H1 (cell line): ENCODE data around the gene RBM15. TPM values are rescaled to one million over a fixed set of nuclear protein-coding genes. Genes with fewer than 3 reads are reported as not detected.

Source experiments
- CTCF ChIA-PET: fragments of 300-600 bp; sonication (Branson Sonifier 250); formaldehyde crosslinking; loops from one replicate; lab custom pipeline; 2021; ENCODE audit not compliant: partially characterized antibody; lab: Charles Lee
- POLR2A ChIA-PET: fragments of 300-600 bp; sonication (Branson Sonifier 250); formaldehyde crosslinking; loops from one replicate; lab custom pipeline; 2021; ENCODE audit warnings: inconsistent platforms; ENCODE audit not compliant: partially characterized antibody; lab: Charles Lee
- DNase-seq, 2 experiments: peaks; one replicate each; pipeline versions ENCODE4 v3.0.0 to v3.0.0-alpha.2; 2010 to 2022; ENCODE audit warnings: low spot score in 2 of 2, low read depth in 1 of 2, mixed read lengths in 1 of 2
- FAIRE-seq: peaks from 2 replicates; lab custom pipeline; 2011; peaks lifted over from hg19 to GRCh38; lab: Jason Lieb, UNC
- H2AFZ ChIP-seq: 2 replicates; pipeline ENCODE4 v1.8.1; 2012; ENCODE audit warnings: low read length, inconsistent platforms
- H2AK5ac ChIP-seq: 2 replicates; pipeline ENCODE4 v1.6.1; 2013; ENCODE audit warnings: low read depth, low read length
- H2BK120ac ChIP-seq: replicated peaks from 2 replicates; pipeline ENCODE3; 2013; ENCODE audit warnings: low read depth, low read length, inconsistent platforms
- H2BK12ac ChIP-seq: 2 replicates; pipeline ENCODE4 v1.6.1; 2013; ENCODE audit warnings: low read depth, low read length
- H2BK15ac ChIP-seq: 2 replicates; pipeline ENCODE4 v1.6.1; 2013; ENCODE audit warnings: low read length
- H2BK20ac ChIP-seq: 2 replicates; pipeline ENCODE4 v1.6.1; 2013; ENCODE audit warnings: low read length
- H2BK5ac ChIP-seq: 2 replicates; pipeline ENCODE4 v1.6.1; 2013; ENCODE audit warnings: low read depth, low read length
- H3K14ac ChIP-seq: 2 replicates; pipeline ENCODE4 v1.6.1; 2013; ENCODE audit warnings: inconsistent platforms; ENCODE audit not compliant: insufficient read length
- H3K18ac ChIP-seq: 2 replicates; pipeline ENCODE4 v1.6.1; 2013; ENCODE audit warnings: low read length; ENCODE audit errors: extremely low read depth
- H3K23ac ChIP-seq: 2 replicates; pipeline ENCODE4 v1.6.1; 2013; ENCODE audit warnings: inconsistent platforms; ENCODE audit not compliant: insufficient read length
- H3K23me2 ChIP-seq: 2 replicates; pipeline ENCODE4 v1.6.1; 2013; ENCODE audit warnings: low read depth, low read length
- H3K27ac ChIP-seq: 2 replicates; pipeline ENCODE4 v1.6.1; 2011; ENCODE audit warnings: low read depth, low read length, inconsistent platforms
- H3K27me3 ChIP-seq, 4 experiments: replicated peaks in 1 of 4; 1 replicate in 1 of 4; 2 replicates in 3 of 4; pipeline versions ENCODE4 v1.6.1 to v1.8.1; 2011 to 2013; ENCODE audit warnings: low read length in 3 of 4, mild to moderate bottlenecking in 3 of 4, inconsistent platforms in 2 of 4, mixed read lengths in 2 of 4, moderate library complexity in 1 of 4; ENCODE audit not compliant: control insufficient read depth in 3 of 4, insufficient read depth in 3 of 4; ENCODE audit errors: extremely low read depth in 1 of 4
- H3K36me3 ChIP-seq, 4 experiments: 2 replicates each; pipeline versions ENCODE4 v1.6.1 to v1.8.1; 2011 to 2013; ENCODE audit warnings: mild to moderate bottlenecking in 4 of 4, low read length in 3 of 4, moderate library complexity in 2 of 4, control low read depth in 1 of 4, inconsistent platforms in 1 of 4; ENCODE audit not compliant: insufficient read depth in 4 of 4, control insufficient read depth in 2 of 4
- H3K4ac ChIP-seq: replicated peaks from 2 replicates; pipeline ENCODE3; 2013; ENCODE audit warnings: low read length, low read depth, mixed read lengths, inconsistent platforms; ENCODE audit not compliant: insufficient read length
- H3K4me1 ChIP-seq, 4 experiments: replicated peaks in 1 of 4; 1 replicate in 1 of 4; 2 replicates in 3 of 4; pipeline versions ENCODE4 v1.6.1 to v1.8.1; 2011 to 2013; ENCODE audit warnings: low read length in 3 of 4, inconsistent platforms in 2 of 4, mixed read lengths in 1 of 4; ENCODE audit not compliant: insufficient read depth in 4 of 4, control insufficient read depth in 3 of 4
- H3K4me2 ChIP-seq, 2 experiments: 2 replicates each; pipeline versions ENCODE4 v1.6.1 to v1.8.1; 2011 to 2013; ENCODE audit warnings: low read depth in 2 of 2, low read length in 2 of 2, control low read depth in 1 of 2, inconsistent platforms in 1 of 2, mild to moderate bottlenecking in 1 of 2; ENCODE audit not compliant: insufficient read depth in 1 of 2
- H3K4me3 ChIP-seq, 4 experiments: fragments of 200-600, 300-600 bp in 1 of 4; sonication (generic), shearing (Covaris generic), sonication (Bioruptor Twin) in 1 of 4; 2 replicates each; pipeline versions ENCODE4 v1.5.1 to v1.8.1; 2011 to 2016; ENCODE audit warnings: low read length in 4 of 4, low read depth in 3 of 4, control low read depth in 2 of 4, inconsistent platforms in 2 of 4, mild to moderate bottlenecking in 2 of 4, mixed read lengths in 1 of 4, moderate library complexity in 1 of 4; ENCODE audit not compliant: insufficient read depth in 2 of 4; ENCODE audit errors: extremely low read depth in 1 of 4
- H3K56ac ChIP-seq: replicated peaks from 2 replicates; pipeline ENCODE3; 2013; ENCODE audit warnings: low read depth, mild to moderate bottlenecking, mixed read lengths, low read length, inconsistent platforms; ENCODE audit not compliant: insufficient read length
- H3K79me1 ChIP-seq: 2 replicates; pipeline ENCODE4 v1.6.1; 2013; ENCODE audit warnings: low read depth, low read length, control low read depth
- H3K79me2 ChIP-seq, 2 experiments: 2 replicates each; pipeline versions ENCODE4 v1.6.1 to v1.8.1; 2012 to 2013; ENCODE audit warnings: low read length in 2 of 2, mild to moderate bottlenecking in 2 of 2, inconsistent platforms in 1 of 2; ENCODE audit not compliant: insufficient read depth in 2 of 2, control insufficient read depth in 1 of 2
- H3K9ac ChIP-seq, 4 experiments: replicated peaks in 1 of 4; 1 replicate in 1 of 4; 2 replicates in 3 of 4; pipeline versions ENCODE4 v1.6.1 to v1.8.1; 2011 to 2013; ENCODE audit warnings: low read depth in 3 of 4, low read length in 3 of 4, control low read depth in 2 of 4, mild to moderate bottlenecking in 2 of 4, moderate library complexity in 2 of 4, inconsistent platforms in 1 of 4; ENCODE audit errors: extremely low read depth in 1 of 4
- H3K9me3 ChIP-seq, 2 experiments: 2 replicates each; pipeline versions ENCODE4 v1.6.1 to v1.8.1; 2012 to 2013; ENCODE audit warnings: mild to moderate bottlenecking in 2 of 2, moderate library complexity in 2 of 2, control low read depth in 1 of 2, inconsistent platforms in 1 of 2, low read depth in 1 of 2, low read length in 1 of 2, mixed read lengths in 1 of 2; ENCODE audit not compliant: insufficient read depth in 2 of 2
- H4K20me1 ChIP-seq, 2 experiments: replicated peaks in 1 of 2; 2 replicates each; pipeline versions ENCODE3 to v1.8.1; 2011 to 2013; ENCODE audit warnings: inconsistent platforms in 2 of 2, low read length in 2 of 2, mild to moderate bottlenecking in 1 of 2; ENCODE audit not compliant: insufficient read depth in 2 of 2, control insufficient read depth in 1 of 2
- H4K5ac ChIP-seq: 2 replicates; pipeline ENCODE4 v1.6.1; 2013; ENCODE audit warnings: low read length, low read depth, mixed read lengths, inconsistent platforms; ENCODE audit not compliant: insufficient read length
- H4K8ac ChIP-seq: 2 replicates; pipeline ENCODE4 v1.8.0; 2013; ENCODE audit warnings: mild to moderate bottlenecking, moderate library complexity, low read length, inconsistent platforms; ENCODE audit not compliant: insufficient read depth; ENCODE audit errors: extremely low read depth
- H4K91ac ChIP-seq: replicated peaks from 2 replicates; pipeline ENCODE3; 2013; ENCODE audit warnings: low read length, mixed read lengths, inconsistent platforms; ENCODE audit not compliant: insufficient read length
- CTBP2 ChIP-seq: IDR thresholded peaks from 2 replicates; pipeline ENCODE4 v1.7.0; 2011; ENCODE audit warnings: borderline replicate concordance, mild to moderate bottlenecking, moderate library complexity, mixed read lengths, low read length; ENCODE audit not compliant: insufficient read depth, insufficient read length
- GTF2F1 ChIP-seq: IDR thresholded peaks from 2 replicates; pipeline ENCODE4 v1.6.1; 2012; ENCODE audit warnings: low read depth, low read length, improper control_type of control experiment, borderline replicate concordance
- KDM4A ChIP-seq: IDR thresholded peaks from one replicate; pipeline ENCODE4 v1.7.1; 2012; ENCODE audit warnings: low read depth, mild to moderate bottlenecking, moderate library complexity, low read length, inconsistent platforms; ENCODE audit not compliant: severe bottlenecking
- NRF1 ChIP-seq: IDR thresholded peaks from 2 replicates; pipeline ENCODE4 v1.6.1; 2011; ENCODE audit warnings: mild to moderate bottlenecking, low read depth, low read length, improper control_type of control experiment
- PHF8 ChIP-seq: fragments of 200-600 bp; sonication (generic); conservative IDR thresholded peaks from 2 replicates; pipeline ENCODE4 v1.7.1; 2012; ENCODE audit warnings: low read depth, mild to moderate bottlenecking, inconsistent platforms, low read length, moderate library complexity
- POU5F1 ChIP-seq: IDR thresholded peaks from 2 replicates; pipeline ENCODE4 v1.6.1; 2011; ENCODE audit warnings: low read depth, mild to moderate bottlenecking, low read length, moderate library complexity
- RAD21 ChIP-seq, 2 experiments: IDR thresholded peaks in 1 of 2; conservative IDR thresholded peaks in 1 of 2; 2 replicates each; pipeline ENCODE4 v1.6.1; 2011; ENCODE audit warnings: low read depth in 2 of 2, low read length in 2 of 2, improper control_type of control experiment in 1 of 2, inconsistent platforms in 1 of 2, mild to moderate bottlenecking in 1 of 2, moderate library complexity in 1 of 2
- SAP30 ChIP-seq: fragments of 300-600 bp; sonication (generic); IDR thresholded peaks from 2 replicates; pipeline ENCODE4 v1.7.1; 2012; ENCODE audit warnings: low read length, moderate library complexity, mild to moderate bottlenecking, inconsistent platforms; ENCODE audit not compliant: insufficient read depth, insufficient replicate concordance
- SIX5 ChIP-seq: IDR thresholded peaks from 2 replicates; pipeline ENCODE4 v1.6.1; 2011; ENCODE audit warnings: mild to moderate bottlenecking, low read depth, low read length
- SP2 ChIP-seq: IDR thresholded peaks from 2 replicates; pipeline ENCODE4 v1.6.1; 2012; ENCODE audit warnings: mild to moderate bottlenecking, low read length, inconsistent platforms
- SUZ12 ChIP-seq: fragments of 200-600 bp; sonication (generic); IDR thresholded peaks from 2 replicates; pipeline ENCODE4 v1.6.1; 2012; ENCODE audit warnings: mild to moderate bottlenecking, inconsistent platforms, low read length, moderate library complexity, mixed read lengths
- TBP ChIP-seq: IDR thresholded peaks from 2 replicates; pipeline ENCODE4 v1.6.1; 2011; ENCODE audit warnings: low read depth, low read length, improper control_type of control experiment
- TEAD4 ChIP-seq: IDR thresholded peaks from 2 replicates; pipeline ENCODE4 v1.6.1; 2012; ENCODE audit warnings: low read depth, low read length, inconsistent platforms, mixed read lengths
- polyA plus RNA-seq, 7 experiments: library from polyadenylated mRNA; depleted of rRNA in 3 of 7; stranded (reverse) in 5 of 7; unstranded in 2 of 7; fragments of >200 nt in 5 of 7; fragments of 200-250 nt in 2 of 7; gene quantifications; 1 replicate in 5 of 7; 2 replicates in 1 of 7; 4 replicates in 1 of 7; pipeline versions ENCODE4 v1.2.1 to v1.2.3, GENCODE V29; 2011 to 2013; ENCODE audit warnings: missing spikeins in 2 of 7, mixed read lengths in 2 of 7
- total RNA-seq: library from RNA; stranded (reverse); fragmentation: NEBNext Ultra II Directional; extraction: Animal tissue kit (Norgen Biotek cat#: 25700); gene quantifications from 2 replicates; pipeline ENCODE4 v1.2.1, GENCODE V29; 2021
- TF ChIP-seq, protein P1 (sequence below): IDR thresholded peaks from 2 replicates; pipeline ENCODE4 v1.6.1; 2011; ENCODE audit warnings: low read length, improper control_type of control experiment

The RBM15 gene
- total and polyA plus RNA-seq, 2 of the 8 experiments (the other 6 are each of a cell fraction or from before 2014, with no cell fraction given) = 13.5 to 44.9 TPM

- no peak overlapping the region for H3K4me3 ChIP-seq
- H2BK5ac ChIP-seq = no peak overlapping the region
- no peak overlapping the region for H3K9ac ChIP-seq
- no peaks in the 10 kb centered on the region for H3K9me3 ChIP-seq
- H3K36me3 ChIP-seq = no peaks in the 10 kb centered on the region
- no peaks in the 10 kb centered on the region for H3K23me2 ChIP-seq
- H3K79me2 ChIP-seq = no peaks in the 10 kb centered on the region
- POLR2A ChIA-PET = interaction anchor here (1.7 kb wide), 1 partner anchor 11 kb away, joined by 9 read pairs; the partner anchor contains the start of gene RBM15
- H3K18ac ChIP-seq = no peak overlapping the region
- DNase-seq = no peak
- H3K56ac ChIP-seq = no peak overlapping the region
- no peak overlapping the region for H2BK20ac ChIP-seq
- H3K27ac ChIP-seq = no peak overlapping the region
- no peak overlapping the region for H4K8ac ChIP-seq
- no peak overlapping the region for H3K23ac ChIP-seq
- H3K4ac ChIP-seq = no peak overlapping the region
- FAIRE-seq = no peak
- H4K20me1 ChIP-seq = no peaks in the 10 kb centered on the region
- no peaks in the 10 kb centered on the region; a peak in 1 of 7 replicates for H3K27me3 ChIP-seq
- H2AK5ac ChIP-seq = no peak overlapping the region
- H3K4me2 ChIP-seq = no peak overlapping the region
- no peak overlapping the region for H2BK12ac ChIP-seq
- CTCF ChIA-PET = interaction anchor here (0.7 to 2.0 kb wide), 10 partner anchors 10 to 168 kb away, joined by 3 to 10 read pairs (median 4); no protein-coding TSS in a partner anchor
- no peak overlapping the region for H2BK15ac ChIP-seq
- H3K14ac ChIP-seq = no peak overlapping the region
- H3K79me1 ChIP-seq = no peaks in the 10 kb centered on the region; the same call in 1 of the 2 replicates
- no peak overlapping the region for H4K5ac ChIP-seq
- no peaks in the 10 kb centered on the region for H3K4me1 ChIP-seq
- H2AFZ ChIP-seq = no peak overlapping the region
- no peak overlapping the region for H4K91ac ChIP-seq
- no peak overlapping the region for H2BK120ac ChIP-seq
- TF ChIP-seq TEAD4 (no peak), KDM4A (no peak), GTF2F1 (no peak), CTBP2 (no peak), TBP (no peak), POU5F1 (no peak), SIX5 (no peak), SP2 (no peak), SUZ12 (no peak), PHF8 (no peak), RAD21 (IDR thresholded peaks at IDR 0.05 in 1 of 2, conservative IDR thresholded peaks at IDR 0.05 in 1 of 2; ENCODE audit: low read depth in 2 of 2, low read length in 2 of 2) (no peak), NRF1 (no peak), SAP30 (no peak)
- TF ChIP-seq, protein P1, sequence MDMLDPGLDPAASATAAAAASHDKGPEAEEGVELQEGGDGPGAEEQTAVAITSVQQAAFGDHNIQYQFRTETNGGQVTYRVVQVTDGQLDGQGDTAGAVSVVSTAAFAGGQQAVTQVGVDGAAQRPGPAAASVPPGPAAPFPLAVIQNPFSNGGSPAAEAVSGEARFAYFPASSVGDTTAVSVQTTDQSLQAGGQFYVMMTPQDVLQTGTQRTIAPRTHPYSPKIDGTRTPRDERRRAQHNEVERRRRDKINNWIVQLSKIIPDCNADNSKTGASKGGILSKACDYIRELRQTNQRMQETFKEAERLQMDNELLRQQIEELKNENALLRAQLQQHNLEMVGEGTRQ = no peak
Measured at GRCh38 chr1:110328274-110328673, 10.9 kb upstream of the RBM15 start.
